NCI-H2107 (cell line): ENCODE measurements around the gene MAP3K1.

Experiments used
- DNase-seq: peaks from one replicate; lab custom pipeline; 2025; lab: John Stamatoyannopoulos, UW

MAP3K1 gene

DNA sequence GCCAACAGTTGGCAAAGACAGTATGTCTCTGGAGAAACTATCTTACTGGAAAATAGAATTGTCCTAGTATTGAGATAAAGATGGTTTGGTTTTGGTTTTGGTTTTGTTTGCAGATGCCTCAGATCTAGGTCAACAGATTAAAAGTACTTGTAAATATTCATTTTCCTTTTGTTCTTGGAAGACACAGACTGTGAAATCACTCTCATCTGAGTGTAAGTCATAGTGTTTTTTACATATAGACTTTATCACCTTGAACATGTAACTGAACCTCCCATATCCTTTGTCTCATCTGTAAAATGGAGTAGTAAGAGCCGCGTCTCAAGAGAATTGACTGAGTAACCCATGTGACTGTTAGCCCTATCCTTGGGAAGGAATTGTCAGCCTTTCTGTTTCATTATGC is 34.3 kb downstream of the MAP3K1 start:
- no peak for DNase-seq

DNA sequence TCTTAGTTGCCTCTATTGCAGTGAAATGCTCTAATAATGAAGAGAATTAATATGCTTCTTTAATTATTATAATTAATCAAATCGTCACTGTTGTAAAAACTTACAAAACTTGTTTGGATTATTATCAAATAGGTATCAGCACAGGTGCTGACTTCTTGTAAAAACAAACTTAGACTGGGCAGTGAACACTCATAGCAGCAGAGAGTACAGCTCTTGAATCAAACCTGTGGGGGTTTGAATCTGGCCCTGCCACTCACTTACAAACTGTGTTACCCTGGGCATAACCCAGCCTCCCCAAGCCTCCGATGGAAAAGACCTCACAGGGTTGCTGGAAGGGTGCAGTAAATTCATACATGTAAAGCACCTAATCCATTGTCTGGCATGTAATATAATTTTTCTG is 35.1 kb downstream of the MAP3K1 start:
- DNase-seq = no peak

DNA sequence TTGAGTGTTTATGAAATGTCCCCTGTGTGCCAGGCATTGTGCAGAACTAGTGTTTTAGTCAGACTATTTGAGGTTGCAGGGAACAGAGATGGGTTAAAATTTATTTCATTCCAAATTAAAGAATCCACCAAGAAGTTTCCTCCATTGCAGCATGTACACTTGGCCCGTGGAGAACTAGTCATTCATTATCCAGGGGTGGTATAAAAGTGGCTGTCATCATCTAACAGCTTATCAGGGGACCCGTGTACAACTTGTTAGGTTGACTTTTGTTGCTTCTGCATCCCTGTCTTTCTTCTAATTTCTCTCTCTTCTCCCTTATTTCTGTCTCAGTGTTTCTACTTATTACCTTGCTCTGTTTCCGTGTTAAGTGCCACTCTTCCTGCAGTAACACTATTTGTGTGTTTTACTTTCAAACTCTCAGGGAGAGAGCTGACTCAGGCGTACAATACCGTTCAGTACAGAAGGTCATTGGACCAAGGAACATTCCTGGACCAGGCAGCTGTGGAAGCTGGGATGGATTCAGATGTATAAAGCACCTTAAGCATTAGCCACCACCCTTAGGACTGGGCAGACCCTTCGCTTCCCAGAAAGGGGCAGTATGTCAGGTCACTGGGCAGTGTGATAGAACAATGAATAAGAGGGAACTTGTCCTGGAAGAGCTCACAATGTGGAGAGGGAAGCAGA is 36.1 kb downstream of the MAP3K1 start:
- no peak for DNase-seq

GRCh38 chr5:56852228-56853000 is 37.1 kb downstream of the MAP3K1 start:
- DNase-seq = no peak

GRCh38 chr5:56853698-56854097 is 38.3 kb downstream of the MAP3K1 start:
- no peak for DNase-seq

GRCh38 chr5:56854920-56855319 is 39.6 kb downstream of the MAP3K1 start:
- no peak for DNase-seq

DNA sequence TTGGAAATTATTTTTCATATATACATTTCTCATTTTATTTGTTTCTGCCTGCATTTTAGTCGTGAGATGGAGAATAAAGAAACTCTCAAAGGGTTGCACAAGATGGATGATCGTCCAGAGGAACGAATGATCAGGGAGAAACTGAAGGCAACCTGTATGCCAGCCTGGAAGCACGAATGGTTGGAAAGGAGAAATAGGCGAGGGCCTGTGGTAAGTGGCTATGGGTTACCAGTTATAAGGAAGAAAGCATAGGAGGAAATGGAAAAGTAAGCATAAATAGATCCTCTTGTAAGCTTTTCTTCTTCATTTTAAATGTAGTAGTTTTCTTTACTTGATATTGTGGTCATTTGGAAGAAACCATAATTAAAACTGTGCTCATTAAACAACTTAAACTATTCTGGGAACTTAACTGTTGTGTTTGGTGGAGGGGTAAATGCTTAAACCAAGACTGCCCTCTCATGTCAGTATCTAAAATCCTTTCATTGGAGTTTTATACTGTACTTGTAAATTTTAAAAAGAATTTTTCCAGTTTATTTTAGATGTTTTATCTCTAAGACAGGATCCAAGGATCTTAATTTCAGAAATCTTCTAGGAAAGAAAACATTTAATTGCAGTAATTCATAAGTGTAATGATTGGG is 41.3 kb downstream of the MAP3K1 start:
- no peak for DNase-seq

DNA sequence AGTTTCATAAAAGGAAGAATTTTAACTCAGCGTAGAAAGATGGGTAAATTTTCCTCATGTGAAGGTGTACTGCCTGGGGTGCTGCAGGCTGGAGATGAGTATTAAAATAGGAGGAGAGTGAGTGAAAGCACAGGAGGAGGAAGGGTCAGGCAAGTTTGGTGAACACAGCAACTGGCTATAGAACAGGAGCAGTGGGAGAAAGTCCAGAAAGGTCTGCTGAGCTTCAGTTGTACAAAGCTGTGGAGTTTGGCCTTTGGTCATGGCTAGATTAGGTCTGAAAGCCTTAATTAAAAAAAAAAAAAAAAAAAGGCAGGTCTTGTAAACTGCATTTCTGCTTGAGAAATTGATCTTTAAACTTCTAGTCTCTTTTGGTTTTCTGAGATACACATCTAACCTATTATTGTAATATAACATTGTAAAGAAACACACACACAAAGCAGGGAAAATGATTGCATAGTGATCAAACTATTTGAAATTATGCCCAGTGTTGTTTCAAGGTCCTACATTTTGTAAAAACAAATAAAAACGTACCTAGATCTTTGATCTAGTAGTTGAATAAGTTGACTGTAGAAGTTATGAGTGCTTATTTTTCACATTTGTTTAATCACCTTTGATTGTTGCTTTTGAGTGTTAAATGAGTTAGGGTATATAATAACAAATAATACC is 43.6 kb downstream of the MAP3K1 start:
- no peak for DNase-seq

DNA sequence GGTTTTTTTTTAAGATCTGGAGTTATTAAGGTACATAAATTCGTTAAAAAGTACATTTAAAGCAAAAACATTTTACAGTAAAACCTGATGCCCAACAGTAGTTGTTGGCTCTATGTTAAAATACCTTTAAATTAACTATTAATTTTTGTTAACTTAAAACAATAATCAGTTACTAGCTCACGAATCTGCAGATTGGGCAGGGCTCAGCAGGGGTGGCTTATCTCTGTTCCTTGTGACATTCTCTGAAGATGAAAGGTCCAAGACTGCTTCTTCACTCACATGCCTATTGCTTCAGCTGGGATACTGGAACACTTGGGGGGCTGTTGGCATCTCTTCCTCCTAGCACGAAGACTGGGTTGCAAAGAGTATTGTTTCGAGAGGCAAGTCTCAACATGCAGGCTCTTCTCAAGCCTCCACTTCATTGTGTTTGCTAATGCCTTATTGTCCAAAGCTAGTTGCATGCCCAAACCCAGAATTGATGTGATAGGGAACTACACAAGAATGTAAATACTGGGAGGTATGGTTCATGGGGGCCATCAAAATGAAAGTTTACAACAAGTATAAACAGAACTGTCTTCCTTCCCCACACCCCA is 46.6 kb downstream of the MAP3K1 start:
- DNase-seq = no peak

GRCh38 chr5:56862909-56863308 is 47.6 kb downstream of the MAP3K1 start:
- no peak for DNase-seq

- no peak for DNase-seq
These were observed 56.4 kb downstream of the MAP3K1 start for GRCh38 chr5:56871777-56872176.

- no peak for DNase-seq
These were observed 57.7 kb downstream of the MAP3K1 start for GRCh38 chr5:56873056-56873455.

- DNase-seq = no peak
These were observed 61.0 kb downstream of the MAP3K1 start for GRCh38 chr5:56876327-56876726.

GRCh38 chr5:56881571-56881970 is 66.2 kb downstream of the MAP3K1 start:
- DNase-seq = no peak

GRCh38 chr5:56893251-56893951 is 78.1 kb downstream of the MAP3K1 start:
- no peak for DNase-seq

DNA sequence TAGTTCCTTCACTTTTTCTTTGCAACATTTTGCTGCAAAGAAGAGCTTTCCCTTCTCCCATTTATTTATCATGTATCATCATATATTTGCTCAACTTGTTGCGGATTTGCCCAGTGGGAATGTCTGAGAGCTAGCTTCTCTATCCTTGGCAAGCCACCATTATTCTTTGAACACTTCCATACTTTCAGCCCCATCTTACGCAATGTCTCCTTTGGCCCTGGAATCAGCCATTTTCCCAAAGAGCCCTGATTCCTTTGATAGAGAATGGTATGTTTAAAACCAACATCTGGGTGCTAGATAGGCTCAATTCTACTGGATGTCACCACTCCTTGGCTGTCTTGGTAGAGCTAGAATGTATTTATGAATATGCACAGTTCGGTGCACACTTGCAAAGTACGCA is 81.4 kb downstream of the MAP3K1 start:
- DNase-seq = no peak

GRCh38 chr5:56898213-56898612 is 82.9 kb downstream of the MAP3K1 start:
- no peak for DNase-seq

DNA sequence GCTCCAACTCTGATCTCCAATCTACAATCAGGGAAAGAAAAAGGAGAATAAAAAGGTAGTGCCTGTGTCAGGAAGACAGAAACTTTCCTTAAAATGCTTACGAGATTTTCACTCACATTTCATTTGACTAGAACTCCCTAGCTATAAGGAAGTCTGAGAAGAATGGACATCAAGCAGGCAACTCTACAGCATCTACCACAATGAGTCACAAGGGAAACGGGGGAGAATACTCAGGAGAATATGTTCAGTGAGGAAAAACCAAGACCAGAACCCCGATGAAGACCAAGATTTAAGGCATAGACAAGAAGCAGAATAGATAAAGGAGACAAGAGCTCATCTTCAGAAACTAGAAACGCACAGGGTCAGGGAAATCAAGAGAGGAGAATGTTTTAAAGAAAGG is 85.0 kb downstream of the MAP3K1 start:
- DNase-seq = no peak

- DNase-seq = peak; percentile 7
These were observed 85.7 kb downstream of the MAP3K1 start for GRCh38 chr5:56900858-56901578.

GRCh38 chr5:56908942-56909293 is 93.6 kb downstream of the MAP3K1 start:
- DNase-seq = no peak
